Measurements from ENCODE around the gene HSPA4.

The HSPA4 gene

GRCh38 chr5:133141746-133142145 is 89.9 kb downstream of the HSPA4 start:
- no peak overlapping the region for H3K27ac ChIP-seq
- TF ChIP-seq, protein P1, sequence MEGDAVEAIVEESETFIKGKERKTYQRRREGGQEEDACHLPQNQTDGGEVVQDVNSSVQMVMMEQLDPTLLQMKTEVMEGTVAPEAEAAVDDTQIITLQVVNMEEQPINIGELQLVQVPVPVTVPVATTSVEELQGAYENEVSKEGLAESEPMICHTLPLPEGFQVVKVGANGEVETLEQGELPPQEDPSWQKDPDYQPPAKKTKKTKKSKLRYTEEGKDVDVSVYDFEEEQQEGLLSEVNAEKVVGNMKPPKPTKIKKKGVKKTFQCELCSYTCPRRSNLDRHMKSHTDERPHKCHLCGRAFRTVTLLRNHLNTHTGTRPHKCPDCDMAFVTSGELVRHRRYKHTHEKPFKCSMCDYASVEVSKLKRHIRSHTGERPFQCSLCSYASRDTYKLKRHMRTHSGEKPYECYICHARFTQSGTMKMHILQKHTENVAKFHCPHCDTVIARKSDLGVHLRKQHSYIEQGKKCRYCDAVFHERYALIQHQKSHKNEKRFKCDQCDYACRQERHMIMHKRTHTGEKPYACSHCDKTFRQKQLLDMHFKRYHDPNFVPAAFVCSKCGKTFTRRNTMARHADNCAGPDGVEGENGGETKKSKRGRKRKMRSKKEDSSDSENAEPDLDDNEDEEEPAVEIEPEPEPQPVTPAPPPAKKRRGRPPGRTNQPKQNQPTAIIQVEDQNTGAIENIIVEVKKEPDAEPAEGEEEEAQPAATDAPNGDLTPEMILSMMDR (IDR thresholded peaks at IDR 0.05) = no peak
- TF ChIP-seq ZFX (IDR thresholded peaks at IDR 0.05; ENCODE audit: borderline replicate concordance) = no peak

DNA sequence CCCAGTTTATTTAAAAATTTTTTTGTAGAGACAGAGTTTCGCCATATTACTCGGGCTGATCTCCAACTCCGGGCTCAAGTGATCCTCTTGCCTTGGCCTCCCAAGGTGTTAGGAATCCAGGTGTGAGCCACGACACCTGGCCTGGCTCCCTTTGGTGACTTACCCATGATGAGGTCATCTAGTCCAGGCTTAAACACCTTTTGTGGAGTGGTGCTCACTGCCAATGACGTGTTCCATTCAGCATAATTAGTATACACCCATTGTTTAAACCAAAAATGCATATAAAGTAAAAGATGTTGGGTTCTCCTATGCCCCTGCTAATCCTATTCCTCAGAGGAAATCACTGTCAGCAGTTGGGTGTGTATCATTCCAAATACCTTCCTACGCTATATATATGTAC is 91.0 kb downstream of the HSPA4 start:
- TF ChIP-seq ZFX (IDR thresholded peaks at IDR 0.05; ENCODE audit: borderline replicate concordance) = no peak
- no peak overlapping the region for H3K27ac ChIP-seq

DNA sequence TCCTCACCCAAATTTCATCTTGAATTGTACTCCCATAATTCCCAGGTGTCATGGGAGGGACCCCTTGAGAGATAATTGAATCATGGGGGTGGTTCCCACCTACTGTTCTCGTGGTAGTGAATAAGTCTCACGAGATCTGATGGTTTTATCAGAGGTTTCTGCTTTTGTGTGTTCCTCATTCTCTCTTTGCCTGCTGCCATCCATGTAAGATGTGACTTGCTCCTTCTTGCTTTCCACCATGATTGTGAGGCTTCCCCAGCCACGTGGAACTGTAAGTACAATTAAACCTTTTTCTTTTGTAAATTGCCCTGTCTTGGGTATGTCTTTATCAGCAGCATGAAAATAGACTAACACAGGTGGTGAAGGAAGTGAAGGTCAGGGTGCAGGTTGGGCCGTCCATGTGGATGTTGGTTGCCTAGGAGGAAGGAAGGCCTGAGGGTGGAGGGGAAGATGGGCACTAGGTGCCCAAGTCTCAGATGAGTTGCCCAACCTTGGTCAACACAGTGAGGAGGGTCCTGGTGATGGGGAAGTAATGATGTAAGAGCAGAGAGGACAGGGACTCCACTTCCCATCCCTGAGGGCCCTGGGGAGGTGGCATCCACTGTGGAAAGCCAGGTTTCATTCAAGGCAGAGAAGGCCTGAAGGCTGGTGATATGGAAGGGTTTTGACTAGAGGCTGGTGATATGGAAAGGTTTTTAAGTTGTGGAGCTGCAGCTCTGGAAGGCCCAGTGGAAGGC is 92.6 kb downstream of the HSPA4 start:
- TF ChIP-seq ZFX (IDR thresholded peaks at IDR 0.05; ENCODE audit: borderline replicate concordance) = no peak
- TF ChIP-seq, protein P1 (IDR thresholded peaks at IDR 0.05) = no peak
- H3K27ac ChIP-seq = no peak overlapping the region

- H3K27ac ChIP-seq = no peak overlapping the region
- TF ChIP-seq ZFX (IDR thresholded peaks at IDR 0.05; ENCODE audit: borderline replicate concordance) = no peak
- TF ChIP-seq, protein P1 (IDR thresholded peaks at IDR 0.05) = no peak
Measured at GRCh38 chr5:133145436-133146170, 93.8 kb downstream of the HSPA4 start.

GRCh38 chr5:133147411-133147810 is 95.6 kb downstream of the HSPA4 start:
- no peak for TF ChIP-seq ZFX (IDR thresholded peaks at IDR 0.05; ENCODE audit: borderline replicate concordance)
- TF ChIP-seq, protein P1 (IDR thresholded peaks at IDR 0.05) = no peak
- H3K27ac ChIP-seq = no peak overlapping the region

DNA sequence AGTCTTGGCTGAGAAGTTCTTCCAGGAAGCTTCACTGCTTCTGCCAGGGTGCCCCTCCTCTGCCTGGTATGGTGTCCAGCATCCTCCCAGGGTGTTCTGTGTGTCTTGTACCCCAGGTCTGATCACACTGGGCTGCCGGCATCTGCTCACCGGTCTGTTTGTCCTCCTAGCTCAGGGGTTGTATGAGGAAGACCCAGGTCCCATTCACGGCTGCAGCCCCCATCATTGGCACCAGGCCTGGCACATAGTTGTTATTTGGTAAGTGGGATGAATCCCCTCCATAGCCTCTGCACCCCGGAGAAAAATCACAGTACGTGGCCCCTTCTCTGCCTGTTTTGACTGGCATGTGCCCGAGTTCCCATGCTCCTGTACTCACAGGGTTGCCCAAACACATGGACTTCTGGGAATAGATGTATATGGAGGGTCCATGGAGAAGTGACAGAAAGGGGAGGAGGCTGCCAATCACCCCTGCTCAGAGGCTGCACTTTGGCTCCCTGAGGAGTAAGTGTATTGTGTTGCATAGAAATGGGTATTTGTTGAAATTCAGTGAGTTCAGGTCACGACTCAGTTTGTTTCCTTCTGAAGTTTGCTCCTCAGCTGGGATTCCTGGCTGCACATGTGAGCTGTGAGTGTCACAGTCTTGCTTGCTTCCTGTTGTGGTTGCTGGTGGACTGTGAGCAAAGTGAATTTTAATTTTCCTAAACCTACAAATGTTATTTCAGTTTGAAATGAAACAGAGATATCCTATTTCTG is 96.2 kb downstream of the HSPA4 start:
- H3K27ac ChIP-seq = no peak overlapping the region
- TF ChIP-seq, protein P1 (IDR thresholded peaks at IDR 0.05) = no peak
- TF ChIP-seq ZFX (IDR thresholded peaks at IDR 0.05; ENCODE audit: borderline replicate concordance) = no peak

DNA sequence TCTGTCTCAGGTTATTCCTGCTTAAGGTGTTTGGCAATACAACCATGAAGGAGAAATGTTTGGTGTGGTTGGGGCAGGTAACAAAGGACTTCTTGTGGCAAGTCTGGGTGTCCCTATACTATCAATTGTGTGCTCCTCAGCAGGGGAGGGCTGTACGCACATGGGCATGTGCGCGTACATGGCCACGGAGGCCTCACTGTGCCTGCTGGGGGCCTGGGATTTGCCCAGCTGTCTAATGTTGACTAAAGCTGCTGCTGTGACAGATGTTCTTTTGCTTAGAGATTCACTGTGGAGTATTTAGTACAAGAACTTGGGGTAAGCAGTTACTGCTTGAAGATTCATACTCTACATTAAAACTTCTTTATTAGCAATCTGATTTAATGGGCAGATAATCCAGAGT is 97.5 kb downstream of the HSPA4 start:
- no peak overlapping the region for H3K27ac ChIP-seq
- TF ChIP-seq ZFX (IDR thresholded peaks at IDR 0.05; ENCODE audit: borderline replicate concordance) = no peak
- TF ChIP-seq, protein P1 (IDR thresholded peaks at IDR 0.05) = no peak
